ENCODE measurements around the gene MAL.

MAL gene

GRCh38 chr2:95061601-95062183 is 36.2 kb downstream of the MAL start:
- no peak for DNase-seq (ENCODE audit: low read depth in 2 of 2)

- DNase-seq (ENCODE audit: low read depth in 2 of 2): no peak
Observed at GRCh38 chr2:95062242-95063085, 37.0 kb downstream of the MAL start.

- DNase-seq (ENCODE audit: low read depth in 2 of 2): no peak
Observed at GRCh38 chr2:95063086-95063958, 37.8 kb downstream of the MAL start.

GRCh38 chr2:95068256-95068655 is 42.7 kb downstream of the MAL start:
- DNase-seq (ENCODE audit: low read depth in 2 of 2): no peak

GRCh38 chr2:95069465-95069864 is 44.0 kb downstream of the MAL start:
- DNase-seq (ENCODE audit: low read depth in 2 of 2): no peak

- no peak for DNase-seq (ENCODE audit: low read depth in 2 of 2)
Observed at GRCh38 chr2:95071856-95072255, 46.3 kb downstream of the MAL start.

- no peak for DNase-seq (ENCODE audit: low read depth in 2 of 2)
Observed at GRCh38 chr2:95072424-95072823, 46.9 kb downstream of the MAL start.

GRCh38 chr2:95073856-95074662 is 48.6 kb downstream of the MAL start:
- DNase-seq (ENCODE audit: low read depth in 2 of 2): no peak

GRCh38 chr2:95074663-95075439 is 49.3 kb downstream of the MAL start:
- DNase-seq (ENCODE audit: low read depth in 2 of 2): no peak

- no peak for DNase-seq (ENCODE audit: low read depth in 2 of 2)
Observed at GRCh38 chr2:95075440-95076132, 50.1 kb downstream of the MAL start.

- peak; percentile 7 to 11 for DNase-seq (ENCODE audit: low read depth in 2 of 2)
Observed at GRCh38 chr2:95076705-95077529, 51.4 kb downstream of the MAL start.

GRCh38 chr2:95077530-95077825 is 52.0 kb downstream of the MAL start:
- DNase-seq (ENCODE audit: low read depth in 2 of 2): no peak

GRCh38 chr2:95077861-95078603 is 52.5 kb downstream of the MAL start:
- no peak for DNase-seq (ENCODE audit: low read depth in 2 of 2)

GRCh38 chr2:95079199-95079683 is 53.7 kb downstream of the MAL start:
- no peak for DNase-seq (ENCODE audit: low read depth in 2 of 2)

GRCh38 chr2:95082477-95082876 is 57.0 kb downstream of the MAL start:
- DNase-seq (ENCODE audit: low read depth in 2 of 2): no peak

- no peak for DNase-seq (ENCODE audit: low read depth in 2 of 2)
Observed at GRCh38 chr2:95086017-95086416, 60.5 kb downstream of the MAL start.

GRCh38 chr2:95087379-95087778 is 61.9 kb downstream of the MAL start:
- no peak for DNase-seq (ENCODE audit: low read depth in 2 of 2)

- no peak for DNase-seq (ENCODE audit: low read depth in 2 of 2)
Observed at GRCh38 chr2:95091885-95092555, 66.5 kb downstream of the MAL start.

Data from fibroblast of skin of left quadriceps (primary cell).